NCI-H1048 (cell line): ENCODE results near the gene LRRC4.

Experiments used
- DNase-seq: peaks from one replicate; lab custom pipeline; 2025; lab: John Stamatoyannopoulos, UW

Gene LRRC4

GRCh38 chr7:127979113-127979727 lies 52.0 kb downstream of the LRRC4 start:
- DNase-seq: no peak

- no peak for DNase-seq
These were observed 52.8 kb downstream of the LRRC4 start for GRCh38 chr7:127978421-127978820.
